ENCODE data around the gene KRT7.
"Not testable (repeated sequence)": the region's sequence is repeated elsewhere in the genome, so short reads cannot be mapped to it uniquely, and the experiment has no call there.

Gene KRT7

DNA sequence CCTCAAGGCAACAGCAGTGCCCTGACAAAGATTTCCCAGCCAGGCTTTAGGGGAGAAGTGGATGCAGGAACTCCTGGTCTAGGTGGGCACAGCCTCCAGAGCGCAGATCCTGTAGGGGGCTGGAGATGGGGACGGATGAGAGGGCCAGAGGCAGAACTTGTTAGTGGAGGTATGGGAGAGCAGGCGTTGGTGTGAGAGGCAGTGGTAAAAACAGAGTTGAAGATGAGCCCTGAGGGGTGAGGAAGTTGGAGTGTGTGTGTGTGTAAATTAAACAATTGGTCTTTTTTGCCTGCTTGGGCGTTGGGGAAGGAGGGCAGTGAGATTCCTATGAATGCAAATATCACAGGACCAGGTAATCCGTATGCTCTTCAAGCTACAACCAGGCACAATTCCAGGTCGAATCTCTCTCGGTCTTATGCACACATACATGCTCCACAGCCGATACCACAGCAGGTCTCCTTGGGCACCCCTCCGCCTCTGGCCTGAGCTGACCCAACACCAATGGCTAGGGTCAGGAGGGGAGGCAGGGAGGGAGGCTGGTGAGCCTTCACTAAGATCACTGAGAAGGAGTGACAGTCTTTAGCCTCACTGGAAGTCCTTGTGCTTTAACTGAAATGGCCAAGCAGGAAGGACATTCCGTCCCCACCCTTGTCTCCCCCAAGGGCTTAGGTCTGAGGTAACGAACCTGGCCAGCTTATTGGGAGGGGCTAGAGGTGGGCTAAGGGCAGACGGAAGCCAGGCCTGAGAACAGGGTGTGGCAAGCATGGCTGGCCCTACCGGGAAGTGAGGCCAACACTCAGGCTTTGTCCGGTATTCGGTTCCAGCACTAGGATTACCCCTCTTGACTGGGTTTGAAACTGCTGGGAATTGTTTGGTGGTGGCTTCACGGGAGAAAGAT, 1.5 kb upstream of the KRT7 start:
- DNase-seq, result no peak

GRCh38 chr12:52232203-52232673, 805 bp upstream of the KRT7 start:
- DNase-seq, result no peak

DNA sequence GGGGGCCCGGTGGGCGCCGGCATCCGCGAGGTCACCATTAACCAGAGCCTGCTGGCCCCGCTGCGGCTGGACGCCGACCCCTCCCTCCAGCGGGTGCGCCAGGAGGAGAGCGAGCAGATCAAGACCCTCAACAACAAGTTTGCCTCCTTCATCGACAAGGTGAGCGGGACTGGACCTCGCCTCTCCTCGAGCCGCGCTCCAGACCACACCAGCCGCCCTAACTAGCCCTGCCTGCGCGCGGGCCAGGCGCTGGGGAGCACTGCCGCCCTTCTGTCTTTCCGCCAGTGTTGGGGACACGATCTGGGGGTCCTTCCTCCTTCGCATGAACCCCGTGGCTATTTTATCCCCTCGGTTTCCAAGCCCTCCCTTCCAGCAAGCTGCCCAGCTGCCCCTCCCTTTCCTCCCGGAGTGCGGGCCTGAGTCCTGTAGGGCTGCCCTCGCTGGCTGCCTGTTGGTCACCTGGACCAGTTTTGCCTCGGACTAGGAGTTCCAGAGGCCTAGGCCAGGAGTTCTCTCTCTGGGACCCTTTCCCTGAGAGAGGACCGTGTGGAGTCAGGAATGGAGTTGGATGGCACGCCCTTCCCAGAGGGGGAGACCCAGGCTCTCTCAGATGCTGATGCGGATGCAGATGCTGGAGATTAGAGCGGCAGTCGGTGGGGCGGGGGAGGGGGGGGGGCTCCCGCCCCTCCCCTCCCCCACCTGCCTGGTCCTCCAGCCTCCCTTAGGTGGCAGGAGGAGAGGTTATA, 592 bp downstream of the KRT7 start:
- DNase-seq, result no peak

DNA sequence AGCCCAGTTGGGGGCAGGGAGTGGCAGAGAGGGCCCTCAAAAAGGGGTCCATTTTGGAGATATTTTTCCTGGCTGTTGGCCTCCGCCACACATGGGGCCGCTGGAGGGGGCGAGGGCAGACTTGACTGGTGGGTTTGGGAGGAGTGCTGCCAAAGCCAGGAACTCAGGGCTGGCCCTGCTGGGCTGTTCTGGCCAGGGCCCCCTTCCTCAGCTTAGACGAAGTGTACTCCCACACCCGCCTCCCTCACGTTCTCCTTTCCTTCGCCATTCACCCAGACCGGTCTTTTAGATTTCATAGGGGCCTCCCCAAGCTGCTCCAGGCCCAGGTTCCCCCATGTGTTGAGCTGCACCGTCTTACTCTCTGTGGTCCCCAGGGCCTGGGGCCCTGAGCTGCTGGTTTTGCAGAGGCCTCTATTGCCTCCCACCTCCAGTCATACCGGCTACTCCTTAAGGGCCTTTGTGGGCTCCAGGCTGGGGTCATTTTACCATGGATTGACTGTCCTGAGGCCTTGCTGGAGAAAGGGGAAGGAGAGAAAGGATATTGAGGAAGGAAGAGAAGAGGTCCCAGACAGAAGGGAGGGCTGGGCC, 1.3 kb downstream of the KRT7 start:
- no peak for DNase-seq

GRCh38 chr12:52235001-52235764, 2.1 kb downstream of the KRT7 start:
- DNase-seq, result no peak

- DNase-seq, result no peak
Observed at GRCh38 chr12:52235822-52236361, 2.8 kb downstream of the KRT7 start.

DNA sequence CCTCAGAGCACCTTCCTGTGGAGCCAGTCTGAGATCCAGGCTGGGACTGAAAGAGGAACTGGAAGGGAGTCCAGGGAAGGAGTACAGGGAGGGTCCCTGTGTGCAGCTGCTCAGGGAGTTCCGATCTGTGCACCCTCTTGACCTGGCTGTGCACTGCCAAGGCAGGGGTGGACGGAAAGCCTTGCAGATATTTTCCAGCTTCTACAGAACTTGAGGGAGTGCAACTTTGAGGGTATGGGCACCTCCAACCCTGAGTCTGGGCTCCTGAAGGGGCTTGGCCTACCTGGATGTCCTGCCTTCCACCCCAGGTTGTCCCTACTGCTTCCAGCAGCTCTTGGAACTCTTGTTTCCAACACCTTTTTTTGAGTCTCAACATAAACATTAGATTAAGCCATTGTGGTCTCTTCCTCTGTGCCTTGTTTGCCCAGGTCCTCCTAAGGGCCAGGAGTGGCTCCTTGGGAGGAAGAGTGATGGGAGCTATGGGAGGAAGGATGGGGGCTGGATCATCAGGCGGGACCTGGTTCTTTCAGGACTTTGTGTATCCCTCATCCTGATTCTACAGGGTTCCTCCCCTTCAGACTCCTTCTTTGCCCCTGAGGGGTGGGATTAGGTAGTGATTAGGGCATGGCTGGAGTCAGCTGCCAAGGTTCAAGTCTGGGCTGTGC, 3.5 kb downstream of the KRT7 start:
- no peak for DNase-seq

DNA sequence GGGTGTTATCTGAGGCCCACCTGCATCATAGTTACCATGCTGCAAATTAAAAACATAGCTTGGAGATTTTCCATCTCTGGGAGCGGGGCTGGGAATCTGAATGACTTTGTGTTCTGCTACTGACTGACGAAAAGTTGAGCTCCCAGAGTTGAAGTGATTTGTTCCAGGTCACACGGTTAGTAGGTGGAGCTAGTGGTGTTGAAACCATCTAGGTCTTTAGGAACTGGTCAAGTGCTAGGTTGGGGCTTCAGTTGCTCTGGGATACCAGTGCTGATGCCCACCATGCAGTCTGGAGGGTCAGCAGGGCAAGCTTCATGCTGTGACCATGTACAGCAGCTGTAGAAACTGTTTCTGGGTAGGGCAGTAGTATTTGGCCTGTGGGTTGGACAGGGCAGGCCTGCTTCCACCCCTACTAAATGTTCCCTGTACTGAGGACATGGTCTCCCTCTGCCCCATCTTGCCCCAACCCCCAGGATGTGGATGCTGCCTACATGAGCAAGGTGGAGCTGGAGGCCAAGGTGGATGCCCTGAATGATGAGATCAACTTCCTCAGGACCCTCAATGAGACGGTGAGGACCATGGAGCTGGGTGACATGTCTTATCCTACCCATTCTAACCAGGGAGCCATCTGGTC, 5.3 kb downstream of the KRT7 start:
- no peak for DNase-seq

DNA sequence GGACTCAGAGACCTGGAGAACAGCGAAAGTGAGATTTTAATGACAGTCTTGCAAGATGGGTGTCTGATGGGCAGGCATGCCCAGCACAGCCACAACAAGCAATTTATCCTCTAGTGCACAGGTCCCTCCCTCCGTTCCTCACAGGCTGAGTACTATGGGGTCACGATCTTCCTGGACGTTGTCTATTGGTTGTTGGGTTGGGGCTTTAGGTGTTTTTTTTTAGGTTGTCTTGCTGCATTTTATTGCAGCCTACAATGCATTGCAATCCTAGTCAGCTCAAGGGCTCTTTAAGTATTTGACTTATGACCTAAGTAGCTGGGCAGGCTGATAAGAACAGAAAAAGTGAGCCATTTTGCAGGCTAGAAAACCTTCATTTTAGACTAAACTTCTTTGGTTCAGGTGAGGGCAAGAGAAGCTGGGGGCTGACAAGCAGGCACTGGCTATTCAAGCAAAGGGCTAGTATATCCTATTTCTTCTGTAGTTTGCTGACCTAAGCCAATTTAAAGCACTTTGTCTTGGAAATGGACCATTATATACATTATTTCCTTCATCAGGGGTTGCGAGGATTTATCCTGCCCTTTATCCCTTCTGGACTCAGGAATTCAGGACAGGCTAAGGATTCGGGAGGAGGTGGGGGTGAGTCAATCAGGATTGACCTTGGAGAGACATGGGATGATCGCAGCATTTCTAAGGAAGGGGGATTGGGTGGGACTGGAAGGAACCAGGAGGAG, 6.0 kb downstream of the KRT7 start:
- no peak for DNase-seq

DNA sequence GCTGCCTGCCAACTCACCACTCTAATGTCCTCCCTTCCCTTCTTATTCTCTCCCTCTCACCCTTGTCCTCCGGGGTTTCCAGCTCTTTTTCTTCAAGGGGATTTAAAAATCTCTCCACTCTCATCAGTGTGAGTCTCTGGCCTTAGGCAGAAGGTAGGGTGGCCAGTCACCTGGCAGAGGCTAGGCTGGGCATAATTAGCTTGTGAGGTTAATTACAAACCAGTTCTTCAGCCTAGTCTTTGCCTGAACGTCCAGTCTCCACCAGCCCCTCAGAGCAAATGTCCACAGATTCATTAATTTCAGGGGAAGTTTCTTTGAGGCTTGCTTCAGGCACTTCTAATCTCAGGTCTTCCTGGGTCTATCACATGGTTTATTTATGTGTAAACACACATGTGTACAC, 6.7 kb downstream of the KRT7 start:
- DNase-seq, result no peak

- not testable (repeated sequence) for DNase-seq
Observed at GRCh38 chr12:52240247-52240646, 7.2 kb downstream of the KRT7 start.

GRCh38 chr12:52241205-52241842, 8.3 kb downstream of the KRT7 start:
- no peak for DNase-seq

DNA sequence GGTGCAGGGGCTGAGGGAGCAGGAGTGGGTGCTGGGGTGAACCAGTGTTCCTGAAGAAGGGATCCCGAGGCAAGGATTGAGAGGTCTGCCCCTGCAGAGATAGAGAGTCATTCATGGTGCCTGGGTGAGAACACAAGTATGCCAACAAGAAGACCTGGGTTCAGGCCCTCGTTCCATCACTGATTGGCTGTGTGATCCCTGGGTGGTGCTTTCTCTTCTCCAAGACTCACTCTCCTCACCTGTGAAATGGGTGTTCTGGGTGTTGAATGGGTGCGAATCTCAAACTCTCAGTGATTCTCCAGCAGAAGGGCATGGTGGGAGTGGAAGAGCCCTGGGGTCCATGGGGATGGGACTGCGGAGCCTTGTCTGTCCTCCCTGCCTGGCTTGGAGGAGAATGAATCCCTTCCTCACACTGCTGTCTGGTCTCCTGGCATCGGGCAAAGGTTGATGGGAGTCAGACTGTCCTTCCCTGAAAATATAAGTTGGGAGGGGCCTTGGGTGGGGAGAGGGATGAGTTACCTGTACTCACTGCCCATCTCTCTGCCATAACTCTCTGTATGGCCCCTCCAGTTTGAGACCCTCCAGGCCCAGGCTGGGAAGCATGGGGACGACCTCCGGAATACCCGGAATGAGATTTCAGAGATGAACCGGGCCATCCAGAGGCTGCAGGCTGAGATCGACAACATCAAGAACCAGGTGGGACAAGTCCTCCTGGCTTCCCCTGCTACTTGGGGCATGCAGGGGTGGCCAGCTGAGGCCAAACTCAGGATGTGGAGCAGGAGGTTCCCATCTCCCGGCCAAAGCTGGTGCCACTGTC, 9.6 kb downstream of the KRT7 start:
- DNase-seq, result no peak

- DNase-seq, result peak; percentile 56
Observed at GRCh38 chr12:52243259-52243855, 10.3 kb downstream of the KRT7 start.

DNA sequence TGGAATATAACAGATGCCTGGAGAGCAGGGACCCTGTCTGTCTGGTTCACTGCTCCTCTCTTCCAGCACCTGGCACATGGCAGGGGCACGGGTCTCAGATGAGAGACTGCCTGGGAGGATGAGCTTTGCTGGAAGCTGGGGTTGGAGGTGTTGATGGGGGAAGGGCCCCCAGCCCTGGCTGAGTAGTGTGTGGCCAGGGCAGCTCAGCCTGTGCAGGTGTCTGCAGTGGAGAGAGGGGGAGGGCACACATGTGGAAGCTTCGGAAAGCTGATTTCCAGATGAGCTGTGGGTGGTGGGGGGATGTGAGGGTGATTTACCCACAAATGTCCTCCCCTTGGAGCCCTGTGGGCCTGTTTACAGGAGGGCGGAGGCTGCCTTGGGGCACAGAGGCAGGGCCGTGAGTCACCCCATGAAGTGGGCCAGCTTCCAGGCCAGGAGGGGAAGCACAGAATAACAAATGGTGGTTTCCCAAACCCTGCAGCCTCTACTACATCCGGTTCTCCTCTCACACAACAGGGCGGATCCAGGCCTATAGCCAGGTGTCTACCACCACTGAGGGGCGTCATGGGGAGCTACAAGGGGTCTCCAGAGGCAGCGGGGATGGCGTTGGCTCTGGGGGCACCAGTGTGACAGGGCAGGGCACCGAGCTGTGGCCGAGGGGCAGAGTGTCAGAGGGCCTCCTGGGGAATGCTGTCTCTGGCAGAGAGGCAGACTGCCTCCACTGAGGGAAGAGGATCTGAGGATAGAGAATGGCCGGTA, 11.0 kb downstream of the KRT7 start:
- DNase-seq, result peak; percentile 31

GRCh38 chr12:52244615-52244994, 11.6 kb downstream of the KRT7 start:
- no peak for DNase-seq

GRCh38 chr12:52245259-52245961, 12.4 kb downstream of the KRT7 start:
- DNase-seq, result no peak

Data from NCI-H1694 treated with DMSO at 0.1 percent for 48 hours (cell line).